ENCODE measurements around the gene KRCC1. TPM values are rescaled to one million over a fixed set of nuclear protein-coding genes. Genes with fewer than 3 reads are reported as not detected.

The KRCC1 gene
- total and polyA plus RNA-seq, 9 of the 15 experiments (the other 6 are each of a cell fraction or from before 2014, with no cell fraction given): 1.9 to 6.0 (median 2.2) TPM

DNA sequence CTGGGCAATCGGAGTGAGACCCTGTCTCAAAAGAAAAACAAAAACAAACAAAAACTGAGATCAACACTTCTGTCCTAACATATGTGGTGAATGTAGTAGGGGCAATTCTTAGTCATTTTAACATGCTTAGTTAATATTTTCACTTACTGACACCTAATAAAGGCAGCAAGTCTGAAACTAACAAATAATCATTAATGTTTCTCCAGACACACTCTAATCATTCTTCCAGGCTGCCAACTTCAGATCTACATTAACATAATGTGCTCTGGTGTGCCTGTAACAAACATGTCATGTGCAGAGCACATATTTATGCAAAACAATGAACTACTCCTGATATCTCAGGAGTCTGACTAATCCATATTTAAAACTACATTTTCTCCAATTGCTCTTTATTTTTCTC is 6.0 kb downstream of the KRCC1 start (continued):
- no peak for TF ChIP-seq RAD21 (CRISPR knock-in tag; conservative IDR thresholded peaks at IDR 0.05 in 1 of 2, IDR thresholded peaks at IDR 0.05 in 1 of 2)
- no peak for TF ChIP-seq BRCA1 (IDR thresholded peaks at IDR 0.05)
- no peak for TF ChIP-seq BRCA1 (CRISPR knock-in tag; IDR thresholded peaks at IDR 0.05)
- TF ChIP-seq SRF (CRISPR knock-in tag; IDR thresholded peaks at IDR 0.05): no peak
- TF ChIP-seq ZNF830 (CRISPR knock-in tag; IDR thresholded peaks at IDR 0.05): no peak
- no peak for TF ChIP-seq ZNF23 (CRISPR knock-in tag; IDR thresholded peaks at IDR 0.05)

DNA sequence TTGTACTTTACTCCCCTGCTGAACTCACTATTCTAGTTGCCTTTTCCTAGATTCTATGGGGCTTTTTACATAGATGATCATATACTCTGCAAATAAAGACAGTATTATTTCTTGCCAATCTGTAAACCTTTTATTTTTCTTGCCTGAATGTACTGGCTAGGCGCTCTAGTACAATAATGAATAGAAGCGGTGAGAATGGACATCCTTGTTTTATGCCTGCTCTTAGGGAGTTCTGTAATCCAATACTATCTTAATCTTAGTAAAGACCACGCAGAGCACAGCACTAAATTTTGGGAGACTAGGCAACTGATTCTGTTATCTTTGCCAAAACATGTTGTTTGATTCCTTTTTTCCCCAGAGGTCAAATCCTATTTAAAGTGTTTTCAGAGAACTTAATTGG is 7.0 kb downstream of the KRCC1 start:
- no peaks in the 10 kb centered on the region for H3K9me1 ChIP-seq (ENCODE audit: control insufficient read depth, insufficient read depth, low read length)
- H3K4me1 ChIP-seq (replicated peaks in 1 of 2; ENCODE audit: control insufficient read depth in 2 of 2, insufficient read depth in 2 of 2, low read length in 2 of 2): peaks cover 0 to 6% of the 10 kb centered on the region in 2 experiments; a peak in 1 of 5 replicates
- FAIRE-seq: no peak
- peaks cover 7% of the 10 kb centered on the region for H3K79me2 ChIP-seq (ENCODE audit: control insufficient read depth, insufficient read depth, low read length)
- H3K9me3 ChIP-seq (replicated peaks; ENCODE audit: control insufficient read depth, insufficient read depth, low read depth, low read length): no peaks in the 10 kb centered on the region
- ATAC-seq: no peak
- no peaks in the 10 kb centered on the region for H3K36me3 ChIP-seq (ENCODE audit: control insufficient read depth, insufficient read depth, low read length)
- no peaks in the 10 kb centered on the region for H3K27me3 ChIP-seq (ENCODE audit: control insufficient read depth in 2 of 2, insufficient read depth in 2 of 2, low read length in 2 of 2)
- CTCF ChIA-PET (ENCODE audit: low intra/inter-chr PET ratio): no interaction called here
- TF ChIP-seq ZNF699 (CRISPR knock-in tag; IDR thresholded peaks at IDR 0.05; ENCODE audit: insufficient replicate concordance): no peak
- TF ChIP-seq, protein P1, sequence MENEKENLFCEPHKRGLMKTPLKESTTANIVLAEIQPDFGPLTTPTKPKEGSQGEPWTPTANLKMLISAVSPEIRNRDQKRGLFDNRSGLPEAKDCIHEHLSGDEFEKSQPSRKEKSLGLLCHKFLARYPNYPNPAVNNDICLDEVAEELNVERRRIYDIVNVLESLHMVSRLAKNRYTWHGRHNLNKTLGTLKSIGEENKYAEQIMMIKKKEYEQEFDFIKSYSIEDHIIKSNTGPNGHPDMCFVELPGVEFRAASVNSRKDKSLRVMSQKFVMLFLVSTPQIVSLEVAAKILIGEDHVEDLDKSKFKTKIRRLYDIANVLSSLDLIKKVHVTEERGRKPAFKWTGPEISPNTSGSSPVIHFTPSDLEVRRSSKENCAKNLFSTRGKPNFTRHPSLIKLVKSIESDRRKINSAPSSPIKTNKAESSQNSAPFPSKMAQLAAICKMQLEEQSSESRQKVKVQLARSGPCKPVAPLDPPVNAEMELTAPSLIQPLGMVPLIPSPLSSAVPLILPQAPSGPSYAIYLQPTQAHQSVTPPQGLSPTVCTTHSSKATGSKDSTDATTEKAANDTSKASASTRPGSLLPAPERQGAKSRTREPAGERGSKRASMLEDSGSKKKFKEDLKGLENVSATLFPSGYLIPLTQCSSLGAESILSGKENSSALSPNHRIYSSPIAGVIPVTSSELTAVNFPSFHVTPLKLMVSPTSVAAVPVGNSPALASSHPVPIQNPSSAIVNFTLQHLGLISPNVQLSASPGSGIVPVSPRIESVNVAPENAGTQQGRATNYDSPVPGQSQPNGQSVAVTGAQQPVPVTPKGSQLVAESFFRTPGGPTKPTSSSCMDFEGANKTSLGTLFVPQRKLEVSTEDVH (IDR thresholded peaks at IDR 0.05; ENCODE audit: low read depth, partially characterized antibody): no peak
- TF ChIP-seq, protein P2, sequence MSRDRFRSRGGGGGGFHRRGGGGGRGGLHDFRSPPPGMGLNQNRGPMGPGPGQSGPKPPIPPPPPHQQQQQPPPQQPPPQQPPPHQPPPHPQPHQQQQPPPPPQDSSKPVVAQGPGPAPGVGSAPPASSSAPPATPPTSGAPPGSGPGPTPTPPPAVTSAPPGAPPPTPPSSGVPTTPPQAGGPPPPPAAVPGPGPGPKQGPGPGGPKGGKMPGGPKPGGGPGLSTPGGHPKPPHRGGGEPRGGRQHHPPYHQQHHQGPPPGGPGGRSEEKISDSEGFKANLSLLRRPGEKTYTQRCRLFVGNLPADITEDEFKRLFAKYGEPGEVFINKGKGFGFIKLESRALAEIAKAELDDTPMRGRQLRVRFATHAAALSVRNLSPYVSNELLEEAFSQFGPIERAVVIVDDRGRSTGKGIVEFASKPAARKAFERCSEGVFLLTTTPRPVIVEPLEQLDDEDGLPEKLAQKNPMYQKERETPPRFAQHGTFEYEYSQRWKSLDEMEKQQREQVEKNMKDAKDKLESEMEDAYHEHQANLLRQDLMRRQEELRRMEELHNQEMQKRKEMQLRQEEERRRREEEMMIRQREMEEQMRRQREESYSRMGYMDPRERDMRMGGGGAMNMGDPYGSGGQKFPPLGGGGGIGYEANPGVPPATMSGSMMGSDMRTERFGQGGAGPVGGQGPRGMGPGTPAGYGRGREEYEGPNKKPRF (IDR thresholded peaks at IDR 0.05; ENCODE audit: low read depth, low read length): no peak
- 0 out of 4 replicates have a peak, but pooled peaks have one; percentile 9 to 11 for TF ChIP-seq KDM1A (IDR thresholded peaks at IDR 0.05)
- TF ChIP-seq PCBP2 (IDR thresholded peaks at IDR 0.05; ENCODE audit: low read depth, low read length, poor library complexity, severe bottlenecking): no peak
- peak; percentile 12; the same call in 1 of the 2 replicates for TF ChIP-seq CBFA2T3 (IDR thresholded peaks at IDR 0.05)
- in situ Hi-C loops (cut with MboI): no loop called here
- no peaks in the 10 kb centered on the region for H4K20me1 ChIP-seq (replicated peaks; ENCODE audit: control insufficient read depth, insufficient read depth, low read length)
- H3K27ac ChIP-seq (ENCODE audit: extremely low read depth, low read depth, low read length): no peak overlapping the region
- no peak overlapping the region for H2AFZ ChIP-seq (ENCODE audit: low read depth, low read length)
- H3K9ac ChIP-seq (ENCODE audit: insufficient read depth in 1 of 2, low read depth in 2 of 2, low read length in 2 of 2): no peak overlapping the region
- BruUV-seq (replicated peaks): no TSS peak
- H3K4me2 ChIP-seq (ENCODE audit: insufficient read depth, low read length): no peak overlapping the region
- POLR2A ChIA-PET: interaction anchor here (1.2 to 1.4 kb wide), 2 partner anchors 17 to 33 kb away, joined by 3 read pairs; partner anchors contain the start of gene RNU2-63P
- WGBS (ENCODE audit: insufficient coverage, low coverage, missing lambda C conversion rate): 45% methylated on average over 3 of the region's 3 CpGs
- DNase-seq (ENCODE audit: extremely low read depth in 1 of 4, low spot score in 3 of 4): peak in 1 of 4 experiments; percentile 11
- intact Hi-C loops (cut with micrococcal nuclease): no loop called here
- H3K4me3 ChIP-seq: no peak overlapping the region
